NCI-H1417 (cell line): ENCODE data around the gene SYNGR1.
"Not testable (repeated sequence)": the region's sequence is repeated elsewhere in the genome, so short reads cannot be mapped to it uniquely, and the experiment has no call there.

ENCODE experiments used
- DNase-seq, 3 experiments: peaks; one replicate each; lab custom pipeline; 2025; lab: John Stamatoyannopoulos, UW

The SYNGR1 gene

DNA sequence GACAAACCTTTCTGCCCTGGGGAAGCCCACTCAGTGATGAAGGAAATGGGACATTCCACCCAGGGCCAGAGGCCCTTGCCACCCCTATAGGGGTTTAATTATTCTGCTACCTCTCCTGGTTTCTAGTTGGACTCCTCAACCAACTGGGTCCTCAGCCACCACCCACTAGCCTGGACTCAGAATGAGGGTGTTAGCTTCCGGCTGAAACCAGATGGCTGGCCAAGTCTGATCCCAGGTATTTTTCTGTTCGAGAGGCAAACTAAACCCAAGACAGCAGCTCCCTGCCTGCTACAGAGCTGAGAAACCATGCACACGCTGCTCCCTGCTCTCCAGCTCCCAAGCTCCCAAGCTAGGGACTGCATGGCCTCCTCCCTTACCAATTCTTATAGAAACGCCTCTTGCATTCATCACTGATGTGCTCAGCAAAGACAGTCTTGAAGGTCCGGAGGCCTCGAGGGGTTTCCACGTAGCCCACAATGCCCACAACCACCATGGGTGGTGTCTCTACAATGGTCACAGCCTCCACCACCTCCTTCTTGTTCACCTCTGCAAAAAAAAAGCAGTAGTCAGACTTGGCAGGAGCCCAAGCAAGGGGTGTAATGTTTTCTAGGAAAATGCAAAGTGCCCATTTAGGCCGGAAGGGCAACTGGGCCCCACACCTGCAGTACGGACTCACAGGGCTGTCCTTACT is 32.6 kb upstream of the SYNGR1 start:
- peak in 1 of 3 experiments; percentile 22 for DNase-seq

DNA sequence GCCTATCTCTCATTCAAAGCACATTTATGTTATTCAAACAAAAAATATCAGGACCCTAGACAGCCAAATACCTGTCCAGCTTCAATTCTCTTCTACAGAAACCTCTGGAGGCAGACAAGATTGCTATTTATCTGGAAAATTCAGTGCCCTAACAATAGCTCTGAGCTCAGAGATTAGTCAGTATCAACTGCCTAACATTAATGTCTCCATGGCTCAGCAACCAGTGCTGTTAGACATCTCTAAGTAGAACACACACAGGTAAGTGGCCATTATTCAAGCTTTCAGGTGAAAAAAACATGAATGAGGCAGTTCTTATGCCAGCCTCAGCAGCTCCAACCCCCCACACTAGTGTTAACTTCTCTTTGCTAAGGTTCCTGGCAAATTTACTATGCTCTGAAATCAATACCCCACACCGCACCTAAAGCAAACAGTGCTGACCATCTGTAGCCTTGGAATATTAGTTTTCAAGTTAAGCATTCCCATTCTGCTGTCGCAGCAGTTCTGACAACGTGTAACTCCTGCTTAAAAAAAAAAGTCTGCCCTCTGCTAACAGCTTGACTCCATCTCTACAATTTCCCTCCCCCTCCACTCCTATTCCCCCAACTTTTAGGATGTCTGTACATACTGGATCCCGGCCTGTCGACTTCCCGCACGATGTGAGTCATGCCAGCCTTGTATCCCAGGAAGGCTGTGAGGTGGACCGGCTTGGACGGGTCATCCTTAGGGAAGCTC is 31.9 kb upstream of the SYNGR1 start:
- DNase-seq, result no peak

DNA sequence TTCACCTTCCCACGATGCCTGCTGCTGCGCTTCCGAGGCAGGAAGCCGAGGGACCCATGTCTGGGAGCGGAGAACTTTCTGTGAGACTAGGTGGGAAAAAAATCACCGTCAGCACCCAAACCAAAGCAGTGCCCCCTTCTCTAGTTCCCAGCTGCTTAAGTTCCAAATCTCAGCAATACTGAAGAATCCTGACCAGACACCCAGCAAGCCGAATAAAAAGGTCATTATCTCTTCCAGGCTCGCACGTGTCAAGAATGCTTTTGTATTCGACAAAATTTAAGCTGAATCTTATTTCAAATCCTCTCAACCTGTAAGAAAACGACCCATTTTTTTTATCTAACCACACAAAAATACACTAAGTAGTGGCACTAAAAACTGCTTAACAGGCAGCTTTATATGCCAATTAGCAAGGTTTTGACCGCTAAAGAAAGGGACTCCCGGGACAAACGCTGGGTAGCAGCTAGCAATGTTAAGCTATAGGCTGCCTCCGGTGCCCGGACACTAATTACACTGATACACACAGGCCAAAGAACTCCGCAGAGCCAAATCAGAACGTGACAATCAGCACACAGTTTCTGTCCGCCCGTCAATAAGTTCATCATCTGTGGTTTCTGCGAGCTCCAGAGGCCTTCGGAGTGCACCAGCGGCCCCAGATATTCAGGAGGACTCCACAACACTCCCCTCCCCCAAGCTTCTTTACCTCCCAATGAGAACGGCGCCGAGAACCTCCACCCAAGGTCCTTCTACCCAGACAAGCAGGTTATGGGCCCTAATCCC is 31.1 kb upstream of the SYNGR1 start:
- peak in 1 of 3 experiments; percentile 30 for DNase-seq

DNA sequence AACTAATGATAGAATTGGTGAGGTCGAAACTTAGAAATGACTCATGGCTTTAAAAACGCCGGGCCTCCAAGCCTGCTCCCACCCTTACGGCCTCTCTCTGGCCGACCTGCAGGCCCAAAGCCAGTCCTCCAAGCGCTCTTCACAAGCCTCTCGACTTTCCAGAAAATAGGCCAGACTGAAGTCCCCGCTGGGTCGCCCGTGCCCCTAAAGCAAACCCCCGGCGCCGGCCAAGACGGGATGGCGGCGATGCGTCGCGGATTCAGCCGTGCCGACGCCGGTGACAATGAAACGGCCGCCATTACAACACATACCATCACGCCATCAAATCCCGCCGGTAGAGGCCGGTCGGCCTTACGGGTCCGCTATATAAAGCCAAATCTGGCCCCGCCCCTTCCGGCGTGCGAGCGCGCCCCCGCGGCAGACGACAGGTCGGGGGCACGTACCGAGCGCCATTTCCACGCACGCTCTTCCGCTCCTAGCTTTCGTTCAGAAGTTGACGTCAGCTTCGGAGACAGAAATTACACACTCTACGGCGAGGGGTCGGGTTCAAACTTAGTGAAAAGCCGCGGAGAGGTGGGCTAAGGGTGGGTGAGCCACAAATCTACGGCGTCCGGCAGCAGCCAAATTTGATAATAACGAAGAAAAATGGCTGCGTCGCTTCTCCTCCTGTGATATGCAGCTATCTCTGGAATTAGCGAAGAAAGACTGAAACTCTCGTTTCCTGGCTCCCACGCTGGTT is 30.3 kb upstream of the SYNGR1 start, which contains the start of gene RPL3:
RPL3 (minus strand) TSS at position 340 of the 739 bp plus-strand sequence; CDS start at position 314, 26 bp downstream.
- DNase-seq, result peak; percentile 90 to 99 (median 96)

DNA sequence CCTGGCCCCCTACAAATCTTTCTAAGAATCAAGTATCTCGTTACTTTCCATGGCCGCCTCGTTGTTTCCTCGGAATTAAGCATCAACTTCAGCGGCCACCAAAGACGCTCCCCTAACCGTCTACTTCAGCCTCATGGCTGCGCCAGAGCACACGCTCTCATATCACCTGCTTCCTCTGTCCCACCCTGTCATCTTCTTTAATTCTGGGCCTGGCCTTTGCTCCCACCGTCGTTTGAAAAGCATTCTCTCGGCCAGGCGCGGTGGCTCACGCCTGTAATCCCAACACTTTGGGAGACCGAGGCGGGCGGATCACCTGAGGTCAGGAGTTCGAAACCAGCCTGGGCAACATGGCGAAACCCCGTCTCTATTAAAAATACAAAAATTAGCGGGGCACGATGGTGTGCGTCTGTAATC is 29.2 kb upstream of the SYNGR1 start:
- peak in 1 of 3 experiments; percentile 24 for DNase-seq

DNA sequence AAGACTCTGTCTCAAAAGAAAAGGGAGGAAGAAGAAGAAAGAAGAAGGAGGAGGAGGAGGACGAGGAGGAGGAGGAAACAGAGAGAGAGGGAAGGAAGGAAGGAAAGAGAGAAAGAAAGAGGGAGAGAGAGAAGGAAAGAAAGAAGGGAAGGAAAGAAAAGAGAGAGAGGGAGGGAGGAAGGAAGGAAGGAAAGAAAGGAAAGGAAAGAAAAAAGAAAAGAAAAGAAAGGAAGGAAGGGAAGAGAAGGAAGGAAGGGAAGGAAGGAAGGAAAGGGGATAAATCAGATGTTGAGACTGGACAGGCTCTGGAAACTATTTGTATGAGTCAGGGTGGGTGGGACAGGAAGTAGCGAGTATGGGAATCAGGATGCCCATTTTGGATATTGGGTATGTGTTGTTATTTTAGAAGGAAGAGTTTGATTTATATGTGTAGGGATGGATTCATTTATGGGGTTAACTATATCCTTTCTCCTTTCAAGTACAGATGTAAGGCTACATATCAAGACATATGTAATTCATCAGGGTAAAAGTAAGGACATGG is 24.3 kb upstream of the SYNGR1 start:
- no peak for DNase-seq

DNA sequence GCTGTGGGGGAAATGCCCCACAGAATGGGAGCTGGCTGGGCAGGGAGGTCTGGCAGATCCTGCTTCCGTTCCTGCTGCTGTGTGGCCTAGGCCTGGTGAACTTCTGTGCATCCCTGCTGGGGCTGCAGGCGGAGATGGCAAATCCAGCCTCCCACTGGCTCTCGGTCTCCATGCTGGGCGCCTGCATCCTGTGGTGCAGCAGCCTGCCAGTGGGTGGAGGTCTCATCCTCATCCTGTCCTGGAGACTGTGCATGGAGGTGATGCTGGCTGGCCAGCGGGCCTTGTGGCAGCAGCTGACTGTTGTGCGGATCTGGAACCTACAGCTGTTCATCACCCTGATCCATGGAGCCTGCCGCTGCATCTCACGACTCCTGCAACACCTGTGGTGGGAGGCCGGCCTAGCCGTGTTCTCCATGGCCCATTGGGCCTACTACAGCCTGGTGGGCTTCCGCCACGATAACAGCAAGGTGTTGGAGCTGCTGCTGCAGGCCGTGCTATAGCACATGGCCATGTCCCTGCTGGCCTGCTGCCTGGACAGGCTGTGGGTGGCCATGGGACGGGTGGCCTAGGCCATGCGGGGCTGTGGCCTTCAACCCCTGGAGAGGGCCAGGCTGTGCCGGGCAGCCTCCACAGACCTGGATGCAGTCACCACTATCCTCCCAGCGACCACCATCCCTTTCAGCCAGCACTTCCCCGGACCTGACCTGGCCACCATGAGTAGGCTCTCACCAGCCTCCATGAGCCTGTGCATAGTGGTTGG is 21.6 kb upstream of the SYNGR1 start:
- DNase-seq, result no peak

DNA sequence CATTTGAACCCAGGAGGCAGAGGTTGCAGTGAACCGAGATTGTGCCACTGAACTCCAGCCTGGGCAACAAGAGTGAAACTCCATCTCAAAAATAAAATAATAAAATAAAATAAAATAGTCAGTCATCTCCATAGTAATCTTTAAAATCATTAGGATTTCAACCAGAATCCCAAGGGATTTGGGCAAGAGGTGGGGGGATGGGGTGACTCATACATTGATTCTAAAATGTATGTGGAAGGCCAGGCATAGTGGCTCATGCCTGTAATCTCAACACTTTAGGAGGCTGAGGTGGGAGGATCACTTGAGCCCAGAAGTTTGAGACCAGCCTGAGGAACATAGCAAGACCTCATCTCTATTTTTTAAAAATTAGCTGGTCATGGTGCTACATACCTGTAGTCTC is 19.2 kb upstream of the SYNGR1 start:
- not testable (repeated sequence) for DNase-seq

DNA sequence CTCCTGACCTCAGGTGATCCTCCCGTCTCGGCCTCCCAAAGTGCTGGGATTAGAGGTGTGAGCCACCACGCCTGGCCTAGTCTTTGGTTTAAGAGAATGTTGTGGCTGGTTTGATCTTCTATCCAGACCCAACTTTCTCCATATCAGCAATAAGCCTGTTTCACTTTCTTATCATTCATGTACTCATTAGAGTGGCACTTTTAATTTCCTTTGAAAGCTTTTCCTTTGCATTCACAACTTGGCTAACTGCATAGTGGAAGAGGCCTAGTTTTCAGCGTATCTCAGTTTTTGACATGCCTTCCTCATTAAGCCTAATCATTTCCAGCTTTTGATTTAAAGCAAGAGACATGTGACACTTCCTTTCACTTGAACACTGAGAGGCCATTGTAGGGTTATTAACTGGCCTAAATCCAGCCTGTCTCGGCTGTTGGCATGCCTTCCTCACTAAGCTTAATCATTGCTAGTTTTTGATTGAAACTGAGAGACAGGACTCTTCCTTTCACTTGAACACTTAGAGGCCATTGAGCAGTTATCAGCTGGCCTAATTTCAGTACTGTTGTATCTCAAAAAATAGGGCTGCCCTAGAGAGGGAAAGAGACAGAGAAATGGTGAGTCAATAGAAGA is 17.2 kb upstream of the SYNGR1 start:
- DNase-seq, result no peak

DNA sequence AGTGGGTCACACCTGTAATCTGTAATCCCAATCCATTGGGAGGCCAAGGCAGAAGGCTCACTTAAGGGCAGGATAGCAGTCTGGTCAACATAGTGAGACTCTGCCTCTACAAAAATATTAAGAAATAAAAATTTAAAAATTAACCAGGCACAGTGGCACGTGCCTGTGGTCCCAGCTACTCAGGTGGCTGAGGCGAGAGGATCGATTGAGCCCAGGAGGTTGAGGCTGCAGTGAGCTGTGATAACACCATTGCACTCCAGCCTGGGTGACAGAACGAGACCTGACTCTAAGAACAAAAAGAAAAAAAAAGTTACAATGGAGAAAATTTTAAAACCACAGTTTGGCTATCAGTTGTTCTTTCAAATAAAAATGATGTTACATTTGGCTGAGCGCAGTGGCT is 13.4 kb upstream of the SYNGR1 start:
- DNase-seq, result no peak

DNA sequence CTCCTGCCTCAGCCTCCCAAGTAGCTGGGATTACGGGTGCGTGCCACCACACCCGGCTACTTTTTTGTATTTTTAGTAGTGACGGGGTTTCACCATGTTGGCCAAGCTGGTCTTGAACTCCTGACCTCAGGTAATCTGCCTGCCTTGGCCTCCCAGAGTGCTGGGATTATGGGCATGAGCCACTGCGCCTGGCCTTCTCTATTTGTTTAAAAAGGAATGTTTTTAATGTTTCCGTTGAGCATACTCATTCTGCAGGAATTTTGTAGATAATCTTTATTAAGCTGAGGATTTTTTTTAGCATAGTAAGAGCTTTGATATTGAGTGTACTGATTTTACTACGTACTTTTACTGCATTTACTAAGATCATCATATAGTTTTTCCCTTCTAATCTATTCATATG is 10.0 kb upstream of the SYNGR1 start:
- not testable (repeated sequence) for DNase-seq

DNA sequence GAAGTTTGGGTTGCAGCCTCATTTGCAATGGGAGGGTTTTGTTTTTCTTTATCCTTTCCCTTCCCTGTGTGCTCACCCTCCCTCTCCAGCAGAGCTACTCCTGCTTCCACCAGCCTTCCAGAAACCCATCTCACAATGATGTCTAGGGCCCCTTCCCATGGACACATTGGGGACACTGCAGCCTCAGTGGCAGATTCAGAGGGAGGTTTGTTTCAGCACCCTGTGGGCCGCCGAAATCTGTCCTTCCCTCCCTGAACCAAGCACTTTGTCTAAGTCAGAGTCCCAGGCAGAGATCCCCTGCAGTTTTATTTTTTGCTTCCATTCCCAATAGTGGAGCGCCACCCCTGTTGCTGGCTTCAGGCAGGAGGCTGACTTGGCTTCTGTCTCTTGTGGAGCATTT is 8.6 kb upstream of the SYNGR1 start:
- DNase-seq, result no peak

DNA sequence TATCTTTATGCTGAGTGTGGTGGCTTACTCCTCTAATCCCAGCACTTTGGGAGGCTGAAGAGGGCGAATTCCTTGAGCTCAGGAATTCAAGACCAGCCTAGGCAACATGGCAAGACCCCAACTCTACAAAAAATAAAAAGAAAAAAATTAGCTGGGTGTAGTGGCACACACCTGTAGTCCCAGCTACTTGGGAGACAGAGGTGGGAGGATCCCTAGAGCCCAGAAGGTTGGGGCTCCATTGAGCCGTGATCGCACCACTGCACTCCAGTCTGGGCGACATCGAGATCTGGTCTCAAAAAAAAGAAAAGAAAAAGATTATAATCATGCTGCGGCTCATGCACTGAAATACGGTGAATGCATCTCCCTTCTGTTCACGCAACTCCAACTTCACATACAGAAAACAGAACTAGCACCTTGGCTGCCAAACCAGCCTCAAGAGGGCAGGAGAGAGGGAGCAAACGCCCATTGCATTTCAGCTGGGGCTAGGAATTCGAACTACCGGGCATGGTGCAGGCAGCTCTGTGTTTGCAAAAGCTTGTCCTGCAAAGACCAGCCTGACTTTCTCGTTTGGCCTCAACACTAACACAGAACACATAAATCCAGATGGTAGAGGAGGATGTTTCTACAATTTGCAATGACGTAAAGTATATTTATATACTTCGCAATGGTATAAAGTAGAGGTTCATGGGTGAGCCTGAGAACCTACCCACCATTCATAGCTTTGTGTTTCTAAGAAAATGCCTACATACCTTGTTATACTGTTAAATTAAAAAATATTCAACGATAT is 6.3 kb upstream of the SYNGR1 start:
- peak; percentile 5 to 50 (median 24) for DNase-seq

DNA sequence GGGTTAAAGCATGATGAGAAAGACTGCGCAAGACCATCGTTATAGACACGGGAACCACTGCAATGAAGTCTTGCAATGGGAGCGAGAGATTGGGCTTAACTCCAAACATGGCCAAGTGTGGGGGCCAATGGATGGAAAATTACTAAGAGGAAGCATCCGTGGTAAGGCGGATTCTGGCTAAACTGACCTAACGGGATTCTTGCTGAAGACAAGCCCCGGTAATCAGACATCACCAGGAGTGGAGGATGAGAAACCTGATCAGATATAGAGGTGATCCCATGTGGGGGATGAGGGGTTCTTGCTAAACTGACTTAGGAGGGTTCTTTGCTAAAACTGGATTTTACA is 5.8 kb upstream of the SYNGR1 start:
- DNase-seq, result no peak

DNA sequence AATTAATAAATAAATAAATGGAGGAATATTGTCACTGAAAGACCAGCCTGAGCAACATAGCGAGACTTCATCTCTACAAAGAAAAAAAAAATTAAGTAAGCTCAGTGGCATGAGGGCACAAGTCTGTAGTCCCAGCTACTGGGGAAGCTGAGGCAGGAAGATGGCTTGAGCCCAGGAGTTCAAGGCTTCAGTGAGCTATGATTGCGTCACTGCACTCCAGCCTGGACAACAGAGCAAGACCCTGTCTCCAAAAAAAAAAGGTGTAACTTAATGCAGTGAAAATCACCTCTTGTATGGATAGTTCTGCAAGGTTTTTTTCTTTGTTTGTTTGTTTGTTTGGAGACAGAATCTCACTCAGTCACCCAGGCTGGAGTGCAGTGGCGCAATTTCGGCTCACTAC is 4.6 kb upstream of the SYNGR1 start:
- DNase-seq, result no peak

DNA sequence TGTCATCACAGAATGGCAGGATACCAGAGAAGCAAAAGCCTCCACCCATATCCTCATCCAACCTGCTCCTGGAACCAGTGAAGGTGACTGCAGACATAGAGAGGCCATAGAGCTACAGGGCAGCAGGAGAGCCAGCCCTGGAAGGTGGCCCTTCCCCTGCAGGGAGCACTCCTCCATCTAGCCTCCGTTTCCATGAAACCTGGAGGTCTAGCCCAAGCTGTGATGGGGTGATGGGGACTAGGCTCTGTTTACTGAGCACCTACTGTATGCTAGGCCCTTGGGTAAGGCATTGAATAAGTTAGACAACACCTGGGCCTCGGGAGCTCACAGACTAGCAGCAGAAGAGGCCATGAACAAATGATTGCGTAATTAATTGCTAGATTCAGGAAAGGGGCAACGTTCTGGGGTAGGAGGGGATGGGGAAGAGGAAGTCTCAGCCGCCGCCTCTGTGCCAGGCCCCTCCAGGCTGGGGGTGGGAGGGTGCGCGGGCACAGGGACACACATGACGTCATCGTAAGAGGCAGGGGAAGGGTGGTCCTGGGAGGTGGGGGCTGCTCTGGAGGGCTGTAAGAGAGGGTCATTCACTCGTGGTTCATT is 784 bp upstream of the SYNGR1 start:
- no peak for DNase-seq

DNA sequence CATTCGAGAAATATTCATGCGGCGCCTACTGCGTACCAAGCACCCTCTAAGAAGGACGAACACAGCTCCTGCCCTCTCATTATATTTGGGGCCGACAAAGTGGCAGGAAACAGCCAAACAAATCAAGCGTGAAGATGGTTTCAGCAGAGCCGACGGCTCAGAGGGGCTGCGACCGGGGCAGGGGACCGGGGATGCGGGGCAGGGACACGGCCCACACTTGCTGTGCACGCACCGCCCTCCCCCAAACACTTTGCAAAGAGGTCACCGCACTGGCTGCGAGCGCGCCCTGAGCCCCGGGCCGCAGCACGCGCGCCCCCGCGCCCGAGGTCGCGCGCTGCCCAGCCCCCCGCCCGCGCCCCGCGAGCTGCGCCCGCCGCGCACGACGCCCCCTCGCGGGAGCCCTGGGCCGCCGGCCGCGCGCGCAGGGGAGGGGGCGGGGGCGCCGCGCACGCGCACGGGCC is 255 bp upstream of the SYNGR1 start:
- peak; percentile 14 to 54 (median 52) for DNase-seq

DNA sequence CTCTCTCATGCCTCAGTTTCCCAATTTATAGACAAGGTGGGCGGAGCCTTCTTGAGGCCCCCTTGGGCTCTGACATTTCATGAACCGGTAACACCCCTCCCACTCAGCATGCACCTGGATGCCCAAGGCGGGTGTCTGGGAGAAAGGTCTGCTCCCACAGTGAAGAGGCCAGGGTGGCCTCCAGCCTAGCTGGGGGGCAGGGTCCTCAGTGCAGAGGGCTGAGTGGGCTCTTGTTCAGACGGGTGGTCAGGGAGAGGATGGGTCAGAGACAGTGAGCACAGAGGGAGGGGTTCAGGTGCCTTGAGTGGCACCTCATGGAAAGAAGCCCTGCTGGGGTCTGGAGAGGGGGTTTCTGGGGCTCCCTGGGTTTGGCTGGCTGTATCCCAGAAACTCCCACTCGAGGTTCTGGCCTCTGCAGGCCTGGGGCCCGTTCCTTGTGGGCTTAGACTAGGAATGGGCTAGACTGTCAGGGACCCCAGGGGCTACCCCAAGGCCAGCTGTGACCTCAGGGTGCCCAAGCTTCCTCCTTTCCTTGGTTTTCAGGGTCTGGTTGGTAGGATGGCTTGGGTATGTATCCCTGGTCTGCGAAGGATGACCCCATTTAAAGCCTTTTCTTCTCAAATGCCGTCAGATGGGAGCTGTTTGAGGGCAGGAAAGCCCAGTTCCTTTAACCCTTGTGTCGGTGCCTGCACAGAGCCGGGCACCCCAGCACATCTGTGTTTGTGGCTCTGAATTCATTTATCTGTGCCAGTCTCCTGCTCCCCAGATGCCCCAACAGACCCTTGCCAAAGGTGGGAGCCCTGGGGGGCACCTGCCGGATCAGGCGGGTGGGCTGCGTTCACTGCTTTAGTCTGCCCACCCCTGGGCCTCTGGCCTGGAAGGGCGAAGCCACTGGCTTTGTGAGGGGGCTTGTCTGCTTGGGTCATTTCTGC is 1.2 kb downstream of the SYNGR1 start:
- DNase-seq, result no peak
